HEK293T (cell line): ENCODE data around the gene KLF6.

ENCODE experiments used
- ARNT ChIP-seq: fragments of 450-650 bp; IDR thresholded peaks from 2 replicates; pipeline ENCODE4 v1.6.1; 2017; ENCODE audit warnings: mild to moderate bottlenecking
- BHLHE40 ChIP-seq: fragments of 450-650 bp; IDR thresholded peaks from 2 replicates; pipeline ENCODE4 v1.6.1; 2016; ENCODE audit warnings: mild to moderate bottlenecking, moderate library complexity, borderline replicate concordance
- ELF4 ChIP-seq: fragments of 450-650 bp; IDR thresholded peaks from 2 replicates; pipeline ENCODE4 v1.6.1; 2017; ENCODE audit warnings: antibody characterized with exemption
- FOXA1 ChIP-seq: fragments of 450-650 bp; IDR thresholded peaks from 2 replicates; pipeline ENCODE4 v1.6.1; 2016; ENCODE audit warnings: mild to moderate bottlenecking
- SP1 ChIP-seq: fragments of 450-650 bp; IDR thresholded peaks from 2 replicates; pipeline ENCODE4 v1.6.1; 2017
- ZNF384 ChIP-seq: fragments of 450-650 bp; IDR thresholded peaks from 2 replicates; pipeline ENCODE4 v1.6.1; 2016
- TF ChIP-seq, protein P1 (sequence below): fragments of 450-650 bp; IDR thresholded peaks from 2 replicates; pipeline ENCODE4 v1.6.1; 2016

DNA sequence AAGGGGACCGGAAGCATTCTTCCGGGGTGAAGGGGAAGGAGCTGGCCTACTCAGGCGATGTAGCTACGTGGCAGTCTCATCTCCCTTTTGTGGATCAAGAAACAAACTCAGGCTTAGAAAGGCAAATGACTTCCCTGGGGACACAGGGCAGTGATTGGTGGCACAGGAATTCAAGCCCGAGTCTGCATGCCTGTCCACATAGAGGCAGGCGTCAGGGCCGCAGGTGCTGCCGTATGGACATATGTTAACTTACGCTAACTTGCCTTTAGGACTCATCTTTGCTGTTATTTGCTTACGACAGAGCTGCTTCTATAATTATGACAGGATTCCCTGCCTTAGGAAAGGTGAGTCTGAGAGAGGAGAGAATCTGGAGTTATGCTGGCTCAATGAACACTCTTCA lies 42.3 kb upstream of the KLF6 start:
- no peak for TF ChIP-seq ARNT
- TF ChIP-seq BHLHE40, result no peak
- TF ChIP-seq FOXA1, result no peak
- TF ChIP-seq ELF4, result no peak
- TF ChIP-seq SP1, result no peak
- TF ChIP-seq ZNF384, result no peak
- TF ChIP-seq, protein P1, sequence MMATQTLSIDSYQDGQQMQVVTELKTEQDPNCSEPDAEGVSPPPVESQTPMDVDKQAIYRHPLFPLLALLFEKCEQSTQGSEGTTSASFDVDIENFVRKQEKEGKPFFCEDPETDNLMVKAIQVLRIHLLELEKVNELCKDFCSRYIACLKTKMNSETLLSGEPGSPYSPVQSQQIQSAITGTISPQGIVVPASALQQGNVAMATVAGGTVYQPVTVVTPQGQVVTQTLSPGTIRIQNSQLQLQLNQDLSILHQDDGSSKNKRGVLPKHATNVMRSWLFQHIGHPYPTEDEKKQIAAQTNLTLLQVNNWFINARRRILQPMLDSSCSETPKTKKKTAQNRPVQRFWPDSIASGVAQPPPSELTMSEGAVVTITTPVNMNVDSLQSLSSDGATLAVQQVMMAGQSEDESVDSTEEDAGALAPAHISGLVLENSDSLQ, result no peak
